Heart left ventricle (tissue), 16 donors: Measurements from ENCODE around the gene CELF2. TPM values are rescaled to one million over a fixed set of nuclear protein-coding genes. Genes with fewer than 3 reads are reported as not detected.

Source experiments
- ATAC-seq, 4 donors: fragments of 200-7000 bp; cut with Tn5 transposase; one replicate each; pipeline ENCODE4 v1.9.1; 2020 to 2022; ENCODE audit warnings: moderate library complexity in 4 of 4, mild to moderate bottlenecking in 3 of 4, moderate number of reproducible peaks in 1 of 4
- DNase-seq, 5 donors: peaks; one replicate each; pipeline ENCODE4 v3.0.0-alpha.2; 2020
- H3K27ac ChIP-seq, 12 donors: fragments of 200-600 bp; sonication (generic) in 4 of 12; one replicate each; pipeline versions ENCODE4 v1.5.0 to v1.8.0; 2016 to 2022; ENCODE audit warnings: mild to moderate bottlenecking in 2 of 12
- H3K27me3 ChIP-seq, 9 donors: fragments of 200-600 bp; sonication (generic) in 2 of 9; one replicate each; pipeline versions ENCODE4 v1.5.1 to v1.8.0; 2016 to 2022; ENCODE audit warnings: mild to moderate bottlenecking in 3 of 9
- H3K36me3 ChIP-seq, 9 donors: fragments of 200-600 bp; sonication (generic) in 2 of 9; one replicate each; pipeline versions ENCODE4 v1.5.0 to v1.8.0; 2018 to 2022; ENCODE audit warnings: mild to moderate bottlenecking in 2 of 9
- H3K4me1 ChIP-seq, 12 donors: fragments of 200-600 bp; sonication (generic) in 4 of 12; one replicate each; pipeline versions ENCODE4 v1.5.0 to v1.8.0; 2016 to 2022; ENCODE audit warnings: mild to moderate bottlenecking in 3 of 12
- H3K4me3 ChIP-seq, 12 donors: fragments of 200-600 bp; sonication (generic) in 4 of 12; one replicate each; pipeline versions ENCODE4 v1.5.0 to v1.8.0; 2017 to 2022; ENCODE audit warnings: mild to moderate bottlenecking in 9 of 12, moderate library complexity in 4 of 12
- H3K9me3 ChIP-seq, 12 donors: fragments of 200-600 bp; sonication (generic) in 4 of 12; one replicate each; pipeline versions ENCODE4 v1.5.0 to v1.8.0; 2016 to 2022; ENCODE audit warnings: mild to moderate bottlenecking in 1 of 12
- CTCF ChIP-seq, 12 donors: fragments of 200-600 bp; sonication (generic) in 4 of 12; IDR thresholded peaks; one replicate each; pipeline versions ENCODE4 v1.5.0 to v1.8.0; 2018 to 2022; ENCODE audit warnings: antibody characterized with exemption in 12 of 12, mild to moderate bottlenecking in 5 of 12
- POLR2A ChIP-seq, 2 donors: fragments of 450-650 bp; IDR thresholded peaks; one replicate each; pipeline ENCODE4 v1.6.1; 2017; ENCODE audit warnings: antibody characterized with exemption in 2 of 2, mild to moderate bottlenecking in 2 of 2, moderate library complexity in 2 of 2
- WGBS, 4 donors: extraction: QIAGEN DNeasy Blood & Tissue Kit in 2 of 4; methylation state at CpG; one replicate each; pipeline versions ENCODE4 v1.1.5 to v1.1.7; 2013 to 2018; 5-methylcytosine and 5-hydroxymethylcytosine counted together
- intact Hi-C, 10 donors: fragments of 100-400 bp; cut with DNase I; formaldehyde crosslinking; loops; one replicate each; pipeline versions ENCODE4 v1.11.1 to v1.14.2; 2022
- polyA plus RNA-seq, 2 donors: library from polyadenylated mRNA; stranded (reverse); fragments of 200-250 nt; gene quantifications; one replicate each; pipeline ENCODE4 v1.2.3, GENCODE V29; 2013
- total RNA-seq, 9 donors: library from RNA; depleted of rRNA in 2 of 9; stranded (reverse); fragments of >200 nt in 2 of 9; fragmentation: NEBNext Ultra II Directional in 3 of 9; extraction: Animal tissue kit (Norgen Biotek cat#: 25700) in 3 of 9; gene quantifications; one replicate each; pipeline versions ENCODE4 v1.1.0 to v1.2.4, GENCODE V29; 2016 to 2023
- donor health status: ischemic (EF 13 %, LVEDD 7.1; RV severe dilation, severe dysfunction).
- donor health status: healthy with polysubstance abuse.
- donor health status: DM: no; HTN: yes; CAD: no.
- donor health status: DM: no; HTN: no; CAD: no.
- donor health status: ischemic (EF 25% LVEDD 6.9; RV normal size, moderate dysfunction).
- donor health status: ischemic (EF 25% LVEDD 5.7; RV mildly dilated, moderate dysfunction).
- donor health status: healthy.
- donor health status: DM: yes; HTN: yes; CAD: no.
- donor health status: ischemic (EF 35%, LVEDD 5.7; RV mildly dilated, moderate dysfunction).
- donor health status: nonischemic (EF 11% LVEDD 7.7; RV severe dilation, severe dysfunction).
- donor health status: DM: yes; HTN: yes; CAD: no.
- donor health status: PGD.
- donor health status: ischemic (EF 29% LVEDD 5.4; RV normal size, mild dysfunction).
- donor health status: nonischemic (EF 23%, LVEDD 6.1; RV moderate dilation, normal function).

The CELF2 gene
- total and polyA plus RNA-seq, 11 donors = 14.2 to 103 (median 67.1) TPM

- no peak for DNase-seq
- Histone ChIP-seq H3K4me1 (no peaks in the 10 kb centered on the region), H3K27ac (no peak overlapping the region), H3K27me3 (peaks cover 0 to 2% (median 0%) of the 10 kb centered on the region in 9 donors), H3K36me3 (no peaks in the 10 kb centered on the region), H3K9me3 (no peaks in the 10 kb centered on the region), H3K4me3 (no peak overlapping the region)
- TF ChIP-seq CTCF (IDR thresholded peaks at IDR 0.05) (no peak), POLR2A (IDR thresholded peaks at IDR 0.05) (no peak)
- 87 to 96% (median 93%) methylated on average over 4 of the region's 4 CpGs for WGBS, 4 donors
- no peak for ATAC-seq
- intact Hi-C loops = no loop called here
Measured at GRCh38 chr10:11003679-11004078, 14.0 kb upstream of the CELF2 start.

GRCh38 chr10:11004144-11005077 lies 13.3 kb upstream of the CELF2 start:
- Histone ChIP-seq H3K4me3 (no peak overlapping the region), H3K27me3 (peaks cover 0 to 2% (median 0%) of the 10 kb centered on the region in 9 donors), H3K4me1 (no peaks in the 10 kb centered on the region), H3K36me3 (no peaks in the 10 kb centered on the region), H3K9me3 (no peaks in the 10 kb centered on the region), H3K27ac (no peak overlapping the region)
- intact Hi-C loops = no loop called here
- TF ChIP-seq CTCF (IDR thresholded peaks at IDR 0.05) (no peak), POLR2A (IDR thresholded peaks at IDR 0.05) (no peak)
- DNase-seq (no peak), ATAC-seq (no peak)
- 87 to 89% (median 87%) methylated on average over 15 of the region's 15 CpGs for WGBS, 4 donors

- peak overlapping the region in 1 of 12 donors; percentile 12 for H3K4me3 ChIP-seq
- no peak overlapping the region for H3K27ac ChIP-seq
- no peaks in the 10 kb centered on the region for H3K36me3 ChIP-seq
- H3K27me3 ChIP-seq = peaks cover 0 to 2% (median 0%) of the 10 kb centered on the region in 9 donors
- ATAC-seq (no peak), DNase-seq (no peak)
- WGBS, 4 donors = 80 to 90% (median 82%) methylated on average over 9 of the region's 9 CpGs
- H3K4me1 ChIP-seq = no peaks in the 10 kb centered on the region
- intact Hi-C loops = no loop called here
- TF ChIP-seq CTCF (IDR thresholded peaks at IDR 0.05) (no peak), POLR2A (IDR thresholded peaks at IDR 0.05) (no peak)
- H3K9me3 ChIP-seq = no peaks in the 10 kb centered on the region
Measured at GRCh38 chr10:11005725-11006427, 11.8 kb upstream of the CELF2 start.

GRCh38 chr10:11006428-11006825 lies 11.2 kb upstream of the CELF2 start:
- no peaks in the 10 kb centered on the region for H3K36me3 ChIP-seq
- WGBS, 4 donors = 80 to 88% (median 85%) methylated on average over 3 of the region's 3 CpGs
- peaks cover 0 to 2% (median 0%) of the 10 kb centered on the region in 9 donors for H3K27me3 ChIP-seq
- H3K4me3 ChIP-seq = no peak overlapping the region
- TF ChIP-seq CTCF (IDR thresholded peaks at IDR 0.05) (no peak), POLR2A (IDR thresholded peaks at IDR 0.05) (no peak)
- no peaks in the 10 kb centered on the region for H3K4me1 ChIP-seq
- H3K9me3 ChIP-seq = no peaks in the 10 kb centered on the region
- intact Hi-C loops = no loop called here
- H3K27ac ChIP-seq = no peak overlapping the region
- no peak for DNase-seq
- ATAC-seq = no peak
